ENCODE data around the gene PRRT3. TPM values are rescaled to one million over a fixed set of nuclear protein-coding genes. Genes with fewer than 3 reads are reported as not detected.

The PRRT3 gene
- total and polyA plus RNA-seq, 9 of the 15 experiments (the other 6 are each of a cell fraction or from before 2014, with no cell fraction given): 0.06 to 1.9 (median 1.2) TPM

DNA sequence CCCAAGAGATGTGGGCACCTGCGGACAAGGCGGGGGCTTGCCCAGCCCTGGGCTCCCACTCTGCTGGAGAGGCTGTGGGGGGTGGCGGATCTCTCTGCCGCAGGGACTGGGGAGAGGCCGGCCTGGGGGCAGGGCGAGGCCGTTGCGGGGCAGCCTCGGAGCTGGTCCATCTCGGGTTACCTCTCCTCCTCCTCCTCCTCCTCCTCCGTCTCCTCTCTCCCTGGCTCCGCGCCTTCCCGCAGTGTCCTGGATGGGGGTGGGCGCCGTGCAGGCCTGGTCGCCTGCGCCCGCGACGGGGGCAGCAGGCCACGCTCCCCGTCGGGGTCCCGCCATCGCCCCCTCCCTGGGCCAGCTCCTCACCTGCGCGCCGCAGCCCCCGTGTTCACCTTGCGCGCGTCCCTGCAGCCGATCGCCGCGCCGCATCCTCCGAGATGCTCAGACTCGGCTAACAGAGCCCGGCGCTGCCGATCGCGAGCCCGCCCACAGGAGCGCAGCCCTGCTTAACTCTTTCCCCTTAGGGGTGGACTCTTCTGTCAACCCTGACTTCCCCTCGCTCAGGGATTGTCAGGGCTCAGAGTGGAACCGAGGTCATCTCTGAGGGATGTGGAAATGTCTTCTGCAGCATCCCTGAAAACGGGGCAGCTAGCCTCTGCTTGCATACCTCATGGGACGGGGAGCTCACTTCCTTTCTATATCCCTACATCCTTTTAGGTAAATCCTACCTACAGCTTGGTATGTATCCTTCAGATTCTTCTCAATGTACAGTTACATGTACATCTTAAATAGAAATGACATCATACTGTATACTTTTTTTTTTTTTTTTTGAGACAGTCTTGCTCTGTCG lies at the start of gene PRRT3 (continued):
- TF ChIP-seq, protein P1, sequence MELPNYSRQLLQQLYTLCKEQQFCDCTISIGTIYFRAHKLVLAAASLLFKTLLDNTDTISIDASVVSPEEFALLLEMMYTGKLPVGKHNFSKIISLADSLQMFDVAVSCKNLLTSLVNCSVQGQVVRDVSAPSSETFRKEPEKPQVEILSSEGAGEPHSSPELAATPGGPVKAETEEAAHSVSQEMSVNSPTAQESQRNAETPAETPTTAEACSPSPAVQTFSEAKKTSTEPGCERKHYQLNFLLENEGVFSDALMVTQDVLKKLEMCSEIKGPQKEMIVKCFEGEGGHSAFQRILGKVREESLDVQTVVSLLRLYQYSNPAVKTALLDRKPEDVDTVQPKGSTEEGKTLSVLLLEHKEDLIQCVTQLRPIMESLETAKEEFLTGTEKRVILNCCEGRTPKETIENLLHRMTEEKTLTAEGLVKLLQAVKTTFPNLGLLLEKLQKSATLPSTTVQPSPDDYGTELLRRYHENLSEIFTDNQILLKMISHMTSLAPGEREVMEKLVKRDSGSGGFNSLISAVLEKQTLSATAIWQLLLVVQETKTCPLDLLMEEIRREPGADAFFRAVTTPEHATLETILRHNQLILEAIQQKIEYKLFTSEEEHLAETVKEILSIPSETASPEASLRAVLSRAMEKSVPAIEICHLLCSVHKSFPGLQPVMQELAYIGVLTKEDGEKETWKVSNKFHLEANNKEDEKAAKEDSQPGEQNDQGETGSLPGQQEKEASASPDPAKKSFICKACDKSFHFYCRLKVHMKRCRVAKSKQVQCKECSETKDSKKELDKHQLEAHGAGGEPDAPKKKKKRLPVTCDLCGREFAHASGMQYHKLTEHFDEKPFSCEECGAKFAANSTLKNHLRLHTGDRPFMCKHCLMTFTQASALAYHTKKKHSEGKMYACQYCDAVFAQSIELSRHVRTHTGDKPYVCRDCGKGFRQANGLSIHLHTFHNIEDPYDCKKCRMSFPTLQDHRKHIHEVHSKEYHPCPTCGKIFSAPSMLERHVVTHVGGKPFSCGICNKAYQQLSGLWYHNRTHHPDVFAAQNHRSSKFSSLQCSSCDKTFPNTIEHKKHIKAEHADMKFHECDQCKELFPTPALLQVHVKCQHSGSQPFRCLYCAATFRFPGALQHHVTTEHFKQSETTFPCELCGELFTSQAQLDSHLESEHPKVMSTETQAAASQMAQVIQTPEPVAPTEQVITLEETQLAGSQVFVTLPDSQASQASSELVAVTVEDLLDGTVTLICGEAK (IDR thresholded peaks at IDR 0.05): no peak
- TF ChIP-seq, protein P1 (CRISPR knock-in tag; IDR thresholded peaks at IDR 0.05): no peak
- TF ChIP-seq NFRKB (IDR thresholded peaks at IDR 0.05; ENCODE audit: low read depth) (no peak), LCOR (CRISPR knock-in tag; IDR thresholded peaks at IDR 0.05) (no peak; the same call in 1 of the 2 replicates), ZNF780A (CRISPR knock-in tag; IDR thresholded peaks at IDR 0.05) (no peak), TCFL5 (CRISPR knock-in tag; conservative IDR thresholded peaks at IDR 0.05) (no peak), SP2 (IDR thresholded peaks at IDR 0.05; ENCODE audit: extremely low read depth, low read depth, low read length, poor library complexity, severe bottlenecking) (no peak), KDM5B (IDR thresholded peaks at IDR 0.05; ENCODE audit: insufficient replicate concordance, low read depth, low read length) (peak; percentile 44), L3MBTL2 (IDR thresholded peaks at IDR 0.05) (peak; percentile 66; the same call in 1 of the 2 replicates)
- TF ChIP-seq, protein P2, sequence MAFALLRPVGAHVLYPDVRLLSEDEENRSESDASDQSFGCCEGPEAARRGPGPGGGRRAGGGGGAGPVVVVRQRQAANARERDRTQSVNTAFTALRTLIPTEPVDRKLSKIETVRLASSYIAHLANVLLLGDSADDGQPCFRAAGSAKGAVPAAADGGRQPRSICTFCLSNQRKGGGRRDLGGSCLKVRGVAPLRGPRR (CRISPR knock-in tag; IDR thresholded peaks at IDR 0.05): no peak
- TF ChIP-seq, protein P3, sequence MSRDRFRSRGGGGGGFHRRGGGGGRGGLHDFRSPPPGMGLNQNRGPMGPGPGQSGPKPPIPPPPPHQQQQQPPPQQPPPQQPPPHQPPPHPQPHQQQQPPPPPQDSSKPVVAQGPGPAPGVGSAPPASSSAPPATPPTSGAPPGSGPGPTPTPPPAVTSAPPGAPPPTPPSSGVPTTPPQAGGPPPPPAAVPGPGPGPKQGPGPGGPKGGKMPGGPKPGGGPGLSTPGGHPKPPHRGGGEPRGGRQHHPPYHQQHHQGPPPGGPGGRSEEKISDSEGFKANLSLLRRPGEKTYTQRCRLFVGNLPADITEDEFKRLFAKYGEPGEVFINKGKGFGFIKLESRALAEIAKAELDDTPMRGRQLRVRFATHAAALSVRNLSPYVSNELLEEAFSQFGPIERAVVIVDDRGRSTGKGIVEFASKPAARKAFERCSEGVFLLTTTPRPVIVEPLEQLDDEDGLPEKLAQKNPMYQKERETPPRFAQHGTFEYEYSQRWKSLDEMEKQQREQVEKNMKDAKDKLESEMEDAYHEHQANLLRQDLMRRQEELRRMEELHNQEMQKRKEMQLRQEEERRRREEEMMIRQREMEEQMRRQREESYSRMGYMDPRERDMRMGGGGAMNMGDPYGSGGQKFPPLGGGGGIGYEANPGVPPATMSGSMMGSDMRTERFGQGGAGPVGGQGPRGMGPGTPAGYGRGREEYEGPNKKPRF (IDR thresholded peaks at IDR 0.05; ENCODE audit: low read depth, low read length): no peak
- TF ChIP-seq, protein P4, sequence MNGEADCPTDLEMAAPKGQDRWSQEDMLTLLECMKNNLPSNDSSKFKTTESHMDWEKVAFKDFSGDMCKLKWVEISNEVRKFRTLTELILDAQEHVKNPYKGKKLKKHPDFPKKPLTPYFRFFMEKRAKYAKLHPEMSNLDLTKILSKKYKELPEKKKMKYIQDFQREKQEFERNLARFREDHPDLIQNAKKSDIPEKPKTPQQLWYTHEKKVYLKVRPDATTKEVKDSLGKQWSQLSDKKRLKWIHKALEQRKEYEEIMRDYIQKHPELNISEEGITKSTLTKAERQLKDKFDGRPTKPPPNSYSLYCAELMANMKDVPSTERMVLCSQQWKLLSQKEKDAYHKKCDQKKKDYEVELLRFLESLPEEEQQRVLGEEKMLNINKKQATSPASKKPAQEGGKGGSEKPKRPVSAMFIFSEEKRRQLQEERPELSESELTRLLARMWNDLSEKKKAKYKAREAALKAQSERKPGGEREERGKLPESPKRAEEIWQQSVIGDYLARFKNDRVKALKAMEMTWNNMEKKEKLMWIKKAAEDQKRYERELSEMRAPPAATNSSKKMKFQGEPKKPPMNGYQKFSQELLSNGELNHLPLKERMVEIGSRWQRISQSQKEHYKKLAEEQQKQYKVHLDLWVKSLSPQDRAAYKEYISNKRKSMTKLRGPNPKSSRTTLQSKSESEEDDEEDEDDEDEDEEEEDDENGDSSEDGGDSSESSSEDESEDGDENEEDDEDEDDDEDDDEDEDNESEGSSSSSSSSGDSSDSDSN (IDR thresholded peaks at IDR 0.05; ENCODE audit: borderline replicate concordance in 1 of 2, low read depth in 2 of 2, low read length in 2 of 2): no peak

Data from K562 (cell line).